Head of caudate nucleus (tissue), 42 donors: Measurements from ENCODE around the gene FOXA2.
"Not testable (repeated sequence)": the region's sequence is repeated elsewhere in the genome, so short reads cannot be mapped to it uniquely, and the experiment has no call there.

Experiments
- DNase-seq, 42 donors: peaks; one replicate each; pipeline versions ENCODE4 v3.0.0 to v3.0.0-alpha.2; 2020 to 2021; ENCODE audit warnings: mixed read lengths in 7 of 42
- intact Hi-C: fragments of 100-400 bp; cut with DNase I; formaldehyde crosslinking; loops from one replicate; pipeline ENCODE4 v1.15.0; 2022

Gene FOXA2

GRCh38 chr20:22554391-22554790 lies 30.0 kb downstream of the FOXA2 start:
- DNase-seq = no peak
- intact Hi-C loops = no loop called here

GRCh38 chr20:22550514-22550913 lies 33.9 kb downstream of the FOXA2 start:
- intact Hi-C loops, DNase-seq: not testable (repeated sequence)

GRCh38 chr20:22548040-22548439 lies 36.3 kb downstream of the FOXA2 start:
- intact Hi-C loops = no loop called here
- no peak for DNase-seq

- intact Hi-C loops = no loop called here
- no peak for DNase-seq
Observed at GRCh38 chr20:22546344-22546743, 38.0 kb downstream of the FOXA2 start.

- no peak for DNase-seq
- intact Hi-C loops = no loop called here
Observed at GRCh38 chr20:22545045-22545444, 39.3 kb downstream of the FOXA2 start.

- intact Hi-C loops = no loop called here
- no peak for DNase-seq
Observed at GRCh38 chr20:22544462-22544861, 39.9 kb downstream of the FOXA2 start.

GRCh38 chr20:22542427-22542826 lies 41.9 kb downstream of the FOXA2 start:
- intact Hi-C loops = no loop called here
- no peak for DNase-seq

- intact Hi-C loops = no loop called here
- DNase-seq = no peak
Observed at GRCh38 chr20:22540832-22541231, 43.5 kb downstream of the FOXA2 start.

GRCh38 chr20:22536956-22537756 lies 47.2 kb downstream of the FOXA2 start:
- DNase-seq = no peak
- intact Hi-C loops = no loop called here

- intact Hi-C loops = no loop called here
- DNase-seq = no peak
Observed at GRCh38 chr20:22536141-22536828, 48.1 kb downstream of the FOXA2 start.

- no peak for DNase-seq
- intact Hi-C loops = no loop called here
Observed at GRCh38 chr20:22535483-22535882, 48.9 kb downstream of the FOXA2 start.

- intact Hi-C loops = no loop called here
- DNase-seq = no peak
Observed at GRCh38 chr20:22533823-22534751, 50.3 kb downstream of the FOXA2 start.

GRCh38 chr20:22532598-22532997 lies 51.8 kb downstream of the FOXA2 start:
- intact Hi-C loops = no loop called here
- no peak for DNase-seq

- intact Hi-C loops = no loop called here
- DNase-seq = no peak
Observed at GRCh38 chr20:22531756-22532155, 52.6 kb downstream of the FOXA2 start.

GRCh38 chr20:22531056-22531615 lies 53.2 kb downstream of the FOXA2 start:
- intact Hi-C loops = no loop called here
- DNase-seq = no peak
